CD4-positive, alpha-beta memory T cell (primary cell): ENCODE results near the gene HDAC4. TPM values are rescaled to one million over a fixed set of nuclear protein-coding genes. Genes with fewer than 3 reads are reported as not detected.

Source experiments
- CTCF ChIA-PET: fragments of 350-600 bp; sonication (Branson Sonifier 250); formaldehyde crosslinking; loops from one replicate; lab custom pipeline; 2021; ENCODE audit warnings: inconsistent platforms; ENCODE audit not compliant: partially characterized antibody; lab: Charles Lee
- POLR2A ChIA-PET: fragments of 350-600 bp; sonication (Branson Sonifier 250); formaldehyde crosslinking; loops from one replicate; lab custom pipeline; 2021; ENCODE audit not compliant: partially characterized antibody; lab: Charles Lee
- DNase-seq, 5 donors: peaks; one replicate each; pipeline versions ENCODE4 v3.0.0 to v3.0.0-alpha.2; 2020 to 2022; ENCODE audit warnings: mixed read lengths in 1 of 5
- H3K27ac ChIP-seq: one replicate; pipeline ENCODE4 v1.7.0; 2013; ENCODE audit warnings: low read depth, low read length
- H3K27me3 ChIP-seq: 2 replicates; pipeline ENCODE4 v1.7.0; 2013; ENCODE audit warnings: mild to moderate bottlenecking, low read length, moderate library complexity; ENCODE audit not compliant: insufficient read depth
- H3K36me3 ChIP-seq: 2 replicates; pipeline ENCODE4 v1.7.0; 2013; ENCODE audit warnings: mild to moderate bottlenecking, low read length, moderate library complexity; ENCODE audit not compliant: insufficient read depth
- H3K4me1 ChIP-seq: 2 replicates; pipeline ENCODE4 v1.7.0; 2013; ENCODE audit warnings: mild to moderate bottlenecking, low read length, moderate library complexity; ENCODE audit not compliant: insufficient read depth
- H3K4me3 ChIP-seq, 2 donors: one replicate each; pipeline ENCODE4 v1.7.0; 2013; ENCODE audit warnings: low read length in 2 of 2, mild to moderate bottlenecking in 1 of 2
- H3K9me3 ChIP-seq, 2 donors: one replicate each; pipeline ENCODE4 v1.7.0; 2013; ENCODE audit warnings: low read length in 2 of 2, control low read depth in 1 of 2; ENCODE audit not compliant: control insufficient read depth in 1 of 2
- H3K27ac Mint-ChIP-seq, 7 donors: one replicate each; pipeline ENCODE4 v1.8.0; 2020 to 2021; ENCODE audit warnings: mixed read lengths in 7 of 7, mild to moderate bottlenecking in 6 of 7, inconsistent platforms in 3 of 7, moderate library complexity in 3 of 7
- H3K27me3 Mint-ChIP-seq, 2 donors: one replicate each; pipeline ENCODE4 v1.8.0; 2020 to 2021; ENCODE audit warnings: mixed read lengths in 2 of 2
- H3K36me3 Mint-ChIP-seq, 2 donors: one replicate each; pipeline ENCODE4 v1.8.0; 2020 to 2021; ENCODE audit warnings: mixed read lengths in 2 of 2, inconsistent platforms in 1 of 2, mild to moderate bottlenecking in 1 of 2
- H3K4me1 Mint-ChIP-seq, 4 donors: one replicate each; pipeline ENCODE4 v1.8.0; 2020 to 2021; ENCODE audit warnings: mixed read lengths in 4 of 4, mild to moderate bottlenecking in 1 of 4
- H3K4me3 Mint-ChIP-seq, 8 donors: one replicate each; pipeline ENCODE4 v1.8.0; 2020 to 2021; ENCODE audit warnings: mixed read lengths in 8 of 8, mild to moderate bottlenecking in 7 of 8, moderate library complexity in 6 of 8, inconsistent platforms in 3 of 8
- H3K9me3 Mint-ChIP-seq, 8 donors: one replicate each; pipeline ENCODE4 v1.8.0; 2020 to 2021; ENCODE audit warnings: mixed read lengths in 8 of 8, mild to moderate bottlenecking in 5 of 8, inconsistent platforms in 3 of 8, moderate library complexity in 1 of 8
- intact Hi-C: fragments of 100-400 bp; cut with micrococcal nuclease; formaldehyde crosslinking; loops from one replicate; pipeline ENCODE4 v1.15.1; 2023
- polyA plus RNA-seq, 2 donors: library from polyadenylated mRNA; unstranded; fragments of 300-500 nt; fragmentation: Illumina TruSeq; gene quantifications; one replicate each; pipeline ENCODE4 v1.2.3, GENCODE V29; 2021
- total RNA-seq, 2 experiments: library from RNA; stranded (reverse); gene quantifications; one replicate each; pipeline ENCODE4 v1.2.3, GENCODE V29; 2021

Gene HDAC4
- total and polyA plus RNA-seq, 4 experiments from 2014 or later = 1.4 to 59.7 (median 30.4) TPM

- CTCF ChIA-PET = no interaction called here
- peaks cover 0 to 2% (median 0%) of the 10 kb centered on the region in 8 donors for H3K9me3 Mint-ChIP-seq
- Histone ChIP-seq H3K36me3 (peaks cover 53% of the 10 kb centered on the region), H3K27me3 (no peaks in the 10 kb centered on the region), H3K27ac (no peak overlapping the region), H3K4me3 (no peak overlapping the region), H3K9me3 (no peaks in the 10 kb centered on the region), H3K4me1 (no peaks in the 10 kb centered on the region)
- intact Hi-C loops = no loop called here
- peaks cover 21 to 59% of the 10 kb centered on the region in 2 donors for H3K36me3 Mint-ChIP-seq
- POLR2A ChIA-PET = no interaction called here
- DNase-seq = no peak
- no peaks in the 10 kb centered on the region for H3K27me3 Mint-ChIP-seq
- H3K4me1 Mint-ChIP-seq = no peaks in the 10 kb centered on the region
- no peak overlapping the region for H3K27ac Mint-ChIP-seq
- no peak overlapping the region for H3K4me3 Mint-ChIP-seq
Observed at GRCh38 chr2:239109041-239109927, 291.5 kb downstream of the HDAC4 start.

- no peak for DNase-seq
- H3K27ac Mint-ChIP-seq = peak overlapping the region in 1 of 7 donors; percentile 12
- H3K27me3 ChIP-seq = no peaks in the 10 kb centered on the region
- no peak overlapping the region for H3K4me3 Mint-ChIP-seq
- H3K27ac ChIP-seq = no peak overlapping the region
- POLR2A ChIA-PET = no interaction called here
- no peaks in the 10 kb centered on the region for H3K4me1 Mint-ChIP-seq
- H3K9me3 ChIP-seq = no peaks in the 10 kb centered on the region
- H3K9me3 Mint-ChIP-seq = peaks cover 0 to 2% (median 0%) of the 10 kb centered on the region in 8 donors
- CTCF ChIA-PET = no interaction called here
- no peaks in the 10 kb centered on the region for H3K4me1 ChIP-seq
- intact Hi-C loops = no loop called here
- peaks cover 57% of the 10 kb centered on the region for H3K36me3 ChIP-seq
- H3K27me3 Mint-ChIP-seq = no peaks in the 10 kb centered on the region
- H3K36me3 Mint-ChIP-seq = peaks cover 26 to 60% of the 10 kb centered on the region in 2 donors
- no peak overlapping the region for H3K4me3 ChIP-seq
Observed at GRCh38 chr2:239108459-239108858, 292.4 kb downstream of the HDAC4 start.

GRCh38 chr2:239107936-239108335 lies 292.9 kb downstream of the HDAC4 start:
- Histone ChIP-seq H3K27me3 (no peaks in the 10 kb centered on the region), H3K9me3 (no peaks in the 10 kb centered on the region), H3K36me3 (peaks cover 61% of the 10 kb centered on the region), H3K4me1 (no peaks in the 10 kb centered on the region), H3K27ac (no peak overlapping the region), H3K4me3 (no peak overlapping the region)
- Mint-ChIP-seq H3K9me3 (peaks cover 0 to 2% (median 0%) of the 10 kb centered on the region in 8 donors), H3K27ac (no peak overlapping the region), H3K36me3 (peaks cover 30 to 57% of the 10 kb centered on the region in 2 donors), H3K4me1 (no peaks in the 10 kb centered on the region), H3K27me3 (no peaks in the 10 kb centered on the region), H3K4me3 (no peak overlapping the region)
- intact Hi-C loops = no loop called here
- CTCF ChIA-PET = no interaction called here
- DNase-seq = no peak
- POLR2A ChIA-PET = no interaction called here

- Histone ChIP-seq H3K27ac (no peak overlapping the region), H3K36me3 (peaks cover 68% of the 10 kb centered on the region), H3K4me3 (no peak overlapping the region), H3K9me3 (no peaks in the 10 kb centered on the region), H3K4me1 (no peaks in the 10 kb centered on the region), H3K27me3 (no peaks in the 10 kb centered on the region)
- Mint-ChIP-seq H3K4me3 (peak overlapping the region in 1 of 8 donors; percentile 39), H3K36me3 (peaks cover 30 to 62% of the 10 kb centered on the region in 2 donors), H3K27me3 (no peaks in the 10 kb centered on the region), H3K9me3 (peaks cover 0 to 2% (median 0%) of the 10 kb centered on the region in 8 donors), H3K4me1 (no peaks in the 10 kb centered on the region), H3K27ac (no peak overlapping the region)
- intact Hi-C loops = no loop called here
- ChIA-PET CTCF (no interaction called here), POLR2A (no interaction called here)
- DNase-seq = no peak
Observed at GRCh38 chr2:239106966-239107365, 293.9 kb downstream of the HDAC4 start.

- Histone ChIP-seq H3K27me3 (no peaks in the 10 kb centered on the region), H3K4me3 (no peak overlapping the region), H3K4me1 (no peaks in the 10 kb centered on the region), H3K9me3 (no peaks in the 10 kb centered on the region), H3K27ac (no peak overlapping the region), H3K36me3 (peaks cover 68% of the 10 kb centered on the region)
- peaks cover 32 to 59% of the 10 kb centered on the region in 2 donors for H3K36me3 Mint-ChIP-seq
- peaks cover 0 to 2% (median 0%) of the 10 kb centered on the region in 8 donors for H3K9me3 Mint-ChIP-seq
- no peak for DNase-seq
- H3K4me1 Mint-ChIP-seq = no peaks in the 10 kb centered on the region
- no peak overlapping the region for H3K27ac Mint-ChIP-seq
- intact Hi-C loops = no loop called here
- ChIA-PET CTCF (no interaction called here), POLR2A (no interaction called here)
- H3K27me3 Mint-ChIP-seq = no peaks in the 10 kb centered on the region
- peak overlapping the region in 1 of 8 donors; percentile 39 for H3K4me3 Mint-ChIP-seq
Observed at GRCh38 chr2:239106314-239106908, 294.4 kb downstream of the HDAC4 start.

GRCh38 chr2:239105234-239105633 lies 295.6 kb downstream of the HDAC4 start:
- H3K4me1 Mint-ChIP-seq = no peaks in the 10 kb centered on the region
- DNase-seq = no peak
- H3K27ac Mint-ChIP-seq = no peak overlapping the region
- peaks cover 35 to 56% of the 10 kb centered on the region in 2 donors for H3K36me3 Mint-ChIP-seq
- Histone ChIP-seq H3K27ac (no peak overlapping the region), H3K4me3 (no peak overlapping the region), H3K9me3 (no peaks in the 10 kb centered on the region), H3K27me3 (no peaks in the 10 kb centered on the region), H3K36me3 (peaks cover 58% of the 10 kb centered on the region), H3K4me1 (no peaks in the 10 kb centered on the region)
- no peak overlapping the region for H3K4me3 Mint-ChIP-seq
- POLR2A ChIA-PET = no interaction called here
- peaks cover 0 to 2% (median 0%) of the 10 kb centered on the region in 8 donors for H3K9me3 Mint-ChIP-seq
- CTCF ChIA-PET = no interaction called here
- intact Hi-C loops = no loop called here
- no peaks in the 10 kb centered on the region for H3K27me3 Mint-ChIP-seq

- ChIA-PET POLR2A (no interaction called here), CTCF (no interaction called here)
- no peak overlapping the region for H3K4me3 Mint-ChIP-seq
- H3K9me3 ChIP-seq = no peaks in the 10 kb centered on the region
- peaks cover 35 to 56% of the 10 kb centered on the region in 2 donors for H3K36me3 Mint-ChIP-seq
- DNase-seq = no peak
- no peaks in the 10 kb centered on the region for H3K4me1 ChIP-seq
- H3K4me3 ChIP-seq = no peak overlapping the region
- H3K27ac Mint-ChIP-seq = peak overlapping the region in 1 of 7 donors; percentile 12
- H3K4me1 Mint-ChIP-seq = no peaks in the 10 kb centered on the region
- peaks cover 0 to 2% (median 0%) of the 10 kb centered on the region in 8 donors for H3K9me3 Mint-ChIP-seq
- H3K27me3 ChIP-seq = no peaks in the 10 kb centered on the region
- no peaks in the 10 kb centered on the region for H3K27me3 Mint-ChIP-seq
- H3K27ac ChIP-seq = no peak overlapping the region
- H3K36me3 ChIP-seq = peaks cover 56% of the 10 kb centered on the region
- intact Hi-C loops = no loop called here
Observed at GRCh38 chr2:239104800-239105199, 296.0 kb downstream of the HDAC4 start.
